ENCODE results near the gene KRTAP10-10. TPM values are rescaled to one million over a fixed set of nuclear protein-coding genes. Genes with fewer than 3 reads are reported as not detected.

The KRTAP10-10 gene
- total RNA-seq, 1 donor: not detected

DNA sequence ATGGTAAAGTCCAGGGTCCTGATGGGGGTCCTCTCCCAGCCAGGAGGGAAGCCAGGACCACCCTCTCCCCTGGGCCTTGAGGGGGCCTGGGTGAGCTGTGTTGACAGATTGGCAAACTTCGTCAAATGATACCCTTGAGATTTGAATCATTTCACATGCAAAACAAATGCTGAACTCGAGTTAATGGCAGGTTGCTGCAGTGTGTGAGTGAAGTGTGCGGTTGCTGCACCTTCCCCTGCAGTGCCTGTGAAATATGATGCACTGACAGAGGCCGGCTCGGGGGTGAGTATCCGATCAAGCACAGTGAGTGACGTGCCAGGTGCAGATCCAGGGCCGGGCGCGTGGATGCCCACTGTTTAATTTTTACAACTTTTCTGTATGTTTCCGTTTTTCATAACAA, 50.5 kb downstream of the KRTAP10-10 start:
- no peaks in the 10 kb centered on the region for H3K79me2 ChIP-seq (ENCODE audit: insufficient read depth, low read length)
- no peak for DNase-seq (ENCODE audit: insufficient read length, low spot score, missing footprints)
- H3K9me3 ChIP-seq (ENCODE audit: low read depth, low read length): no peaks in the 10 kb centered on the region
- H3K4me1 ChIP-seq (ENCODE audit: insufficient read depth, low read length): no peaks in the 10 kb centered on the region
- no peak overlapping the region for H3K4me3 ChIP-seq (ENCODE audit: insufficient read depth, low read length)
- H3K4me2 ChIP-seq (ENCODE audit: insufficient read depth, low read length): no peak overlapping the region
- no peaks in the 10 kb centered on the region for H4K20me1 ChIP-seq (ENCODE audit: insufficient read depth, low read length)
- H3K36me3 ChIP-seq (ENCODE audit: insufficient read depth, low read length): no peaks in the 10 kb centered on the region
- H2AFZ ChIP-seq (ENCODE audit: low read length): no peak overlapping the region
- H3K27me3 ChIP-seq (ENCODE audit: insufficient read depth, low read length): peaks cover 18% of the 10 kb centered on the region
- no peak overlapping the region for H3K27ac ChIP-seq (ENCODE audit: low read depth, low read length)
- TF ChIP-seq CTCF (IDR thresholded peaks at IDR 0.05; ENCODE audit: extremely low read depth, low read depth, low read length): no peak

Small RNA genes within 50 kb of the gene (small RNA-seq; reads per million reads assigned to genes)
- not detected for gene KRTAP12-6P

Other genes starting within 250 kb of the KRTAP10-10 start
- gene LRRC3, start 181.8 kb upstream of the KRTAP10-10 start, total RNA-seq: 0.72 and 0.88 TPM in 2 replicates
- not detected in 2 replicates for gene KRTAP10-1, start 97.2 kb upstream of the KRTAP10-10 start, total RNA-seq
- not detected in 2 replicates for gene KRTAP10-2, start 85.9 kb upstream of the KRTAP10-10 start, total RNA-seq
- not detected in 2 replicates for gene KRTAP10-3, start 78.6 kb upstream of the KRTAP10-10 start, total RNA-seq
- gene KRTAP10-4, start 63.6 kb upstream of the KRTAP10-10 start, total RNA-seq: not detected in 2 replicates
- gene KRTAP10-5, start 56.8 kb upstream of the KRTAP10-10 start, total RNA-seq: not detected in 2 replicates
- gene KRTAP10-6, start 44.9 kb upstream of the KRTAP10-10 start, total RNA-seq: not detected in 2 replicates
- gene KRTAP10-7, start 36.8 kb upstream of the KRTAP10-10 start, total RNA-seq: not detected in 2 replicates
- not detected in 2 replicates for gene KRTAP10-8, start 25.3 kb upstream of the KRTAP10-10 start, total RNA-seq
- not detected in 2 replicates for gene KRTAP10-9, start 10.3 kb upstream of the KRTAP10-10 start, total RNA-seq
- gene KRTAP10-11, start 9.1 kb downstream of the KRTAP10-10 start, total RNA-seq: not detected in 2 replicates
- gene KRTAP12-4, start 17.3 kb downstream of the KRTAP10-10 start, total RNA-seq: not detected in 2 replicates
- gene KRTAP12-3, start 20.6 kb downstream of the KRTAP10-10 start, total RNA-seq: not detected in 2 replicates
- not detected in 2 replicates for gene KRTAP12-2, start 29.6 kb downstream of the KRTAP10-10 start, total RNA-seq
- not detected in 2 replicates for gene KRTAP12-1, start 44.8 kb downstream of the KRTAP10-10 start, total RNA-seq
- gene KRTAP10-12, start 59.8 kb downstream of the KRTAP10-10 start, total RNA-seq: not detected in 2 replicates
- not detected in 2 replicates for gene TSPEAR, start 74.2 kb downstream of the KRTAP10-10 start, total RNA-seq
- 75.3 and 94.3 TPM in 2 replicates for gene UBE2G2, start 164.5 kb downstream of the KRTAP10-10 start, total RNA-seq
- 80.7 and 82.8 TPM in 2 replicates for gene SUMO3, start 180.7 kb downstream of the KRTAP10-10 start, total RNA-seq
- gene PTTG1IP, start 236.3 kb downstream of the KRTAP10-10 start, total RNA-seq: 413 and 480 TPM in 2 replicates

Measured in osteoblast (primary cell).